GM12891 (cell line): Measurements from ENCODE around the gene DHCR7.

Source experiments
- POLR2A ChIP-seq: IDR thresholded peaks from 2 replicates; pipeline ENCODE4 v1.6.1; 2011; ENCODE audit warnings: low read depth, low read length, control low read depth
- TAF1 ChIP-seq: IDR thresholded peaks from 2 replicates; pipeline ENCODE4 v1.6.1; 2011; ENCODE audit warnings: low read depth, low read length, control low read depth

GRCh38 chr11:71434576-71435130 is 13.5 kb downstream of the DHCR7 start:
- TF ChIP-seq TAF1 (no peak), POLR2A (no peak)
